Measurements from ENCODE around the gene TMEM132A.

- TF ChIP-seq CTCF (IDR thresholded peaks at IDR 0.05; ENCODE audit: borderline replicate concordance, extremely low read depth, low read length, poor library complexity, severe bottlenecking) (no peak), EZH2 (IDR thresholded peaks at IDR 0.05; ENCODE audit: borderline replicate concordance, low read depth, low read length, severe bottlenecking) (no peak)
Measured at GRCh38 chr11:60968223-60968622, 44.0 kb downstream of the TMEM132A start.

Measured in DND-41 (cell line).